Medulla oblongata (tissue), 1 donor: ENCODE results near the gene FOXK2.

ENCODE experiments used
- DNase-seq: peaks from one replicate; pipeline ENCODE4 v3.0.0-alpha.2; 2015; ENCODE audit errors: extremely low spot score

Gene FOXK2

DNA sequence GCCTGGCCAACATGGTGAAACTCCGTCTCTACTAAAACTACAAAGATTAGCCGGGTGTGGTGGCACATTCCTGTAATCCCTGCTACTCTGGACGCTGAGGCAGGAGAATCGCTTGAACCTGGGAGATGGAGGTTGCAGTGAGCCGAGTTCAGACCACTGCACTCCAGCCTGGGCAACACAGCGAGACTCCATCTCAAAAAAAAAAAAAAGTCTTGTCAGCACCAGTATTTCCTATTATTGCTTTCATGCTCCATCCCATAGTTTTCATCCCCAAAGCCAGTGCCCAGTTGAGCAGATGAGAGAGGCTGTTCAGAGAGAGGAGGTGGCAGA is 70.3 kb downstream of the FOXK2 start:
- no peak for DNase-seq

DNA sequence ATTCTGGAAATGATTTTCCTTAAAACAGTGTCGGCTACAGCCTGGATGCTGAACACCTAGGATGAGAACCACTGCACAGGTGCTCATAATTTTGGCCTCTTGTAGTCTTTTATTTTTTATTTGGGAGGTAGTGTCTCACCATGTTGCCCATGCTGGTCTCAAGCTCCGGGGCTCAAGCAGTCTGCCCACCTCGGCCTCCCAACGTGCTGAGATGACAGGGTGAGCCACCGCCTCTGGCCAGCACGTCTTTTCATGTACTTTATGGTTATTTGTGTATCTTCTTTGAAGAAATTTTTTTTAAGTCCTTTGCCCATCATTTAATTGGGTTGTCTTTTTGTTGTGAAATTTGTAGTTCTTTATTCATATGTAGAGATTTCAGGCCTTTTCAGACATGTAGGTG is 70.7 kb downstream of the FOXK2 start:
- no peak for DNase-seq

DNA sequence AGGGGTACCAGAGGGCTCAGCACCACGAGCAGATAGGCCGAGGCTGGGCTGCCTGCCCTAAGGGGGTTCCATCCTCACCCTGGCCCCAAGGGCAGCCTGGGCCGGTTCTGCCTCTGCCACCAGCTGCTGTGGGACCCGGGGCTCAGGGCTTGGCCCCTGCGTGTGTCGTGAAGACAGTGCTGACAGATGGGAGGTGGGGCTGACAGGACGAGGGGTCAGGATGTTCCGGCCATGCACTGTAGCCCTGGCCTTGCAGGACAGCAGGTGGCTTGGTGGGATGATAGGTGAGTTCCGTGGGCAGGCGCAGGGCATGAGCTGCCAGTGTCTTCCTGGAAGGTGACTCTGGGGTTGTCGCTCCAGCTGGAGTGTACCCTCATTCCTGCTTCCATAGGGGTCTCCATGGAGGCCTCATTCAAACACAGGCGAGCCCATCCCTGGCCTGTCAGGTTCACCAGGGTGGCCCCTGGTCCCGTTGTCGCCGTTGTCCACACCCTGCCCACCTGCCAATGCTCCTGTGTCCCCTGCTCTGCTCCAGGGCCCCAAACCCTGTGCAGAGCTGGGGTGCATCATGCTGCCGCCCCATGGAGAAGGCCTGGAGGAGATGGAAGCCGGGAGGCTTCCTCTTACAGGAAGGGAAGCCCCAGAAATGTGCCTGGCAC is 71.5 kb downstream of the FOXK2 start:
- no peak for DNase-seq

DNA sequence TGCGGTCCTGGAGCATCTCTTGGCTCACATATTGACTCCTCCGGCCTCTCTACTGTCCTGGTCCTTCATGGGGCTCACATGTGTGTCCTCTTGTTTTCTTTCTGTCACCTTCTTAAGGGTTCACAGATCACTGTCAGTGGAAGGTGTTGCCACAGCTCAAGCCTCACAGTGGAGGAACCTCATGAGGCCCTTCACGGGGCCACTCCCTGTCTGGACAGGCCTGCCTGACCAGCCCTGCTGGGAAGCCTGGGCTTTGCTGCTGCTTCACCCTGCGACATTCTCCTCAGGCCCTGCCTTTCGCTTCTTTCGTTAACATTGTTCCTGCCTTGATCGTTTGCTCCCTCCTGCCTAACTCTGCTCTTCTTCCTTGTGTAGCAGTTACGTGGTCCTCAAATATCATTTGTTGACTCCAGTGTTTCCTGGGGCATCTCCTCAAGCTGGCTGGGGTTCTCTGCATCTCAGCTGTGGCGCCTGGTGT is 72.8 kb downstream of the FOXK2 start:
- DNase-seq = no peak

DNA sequence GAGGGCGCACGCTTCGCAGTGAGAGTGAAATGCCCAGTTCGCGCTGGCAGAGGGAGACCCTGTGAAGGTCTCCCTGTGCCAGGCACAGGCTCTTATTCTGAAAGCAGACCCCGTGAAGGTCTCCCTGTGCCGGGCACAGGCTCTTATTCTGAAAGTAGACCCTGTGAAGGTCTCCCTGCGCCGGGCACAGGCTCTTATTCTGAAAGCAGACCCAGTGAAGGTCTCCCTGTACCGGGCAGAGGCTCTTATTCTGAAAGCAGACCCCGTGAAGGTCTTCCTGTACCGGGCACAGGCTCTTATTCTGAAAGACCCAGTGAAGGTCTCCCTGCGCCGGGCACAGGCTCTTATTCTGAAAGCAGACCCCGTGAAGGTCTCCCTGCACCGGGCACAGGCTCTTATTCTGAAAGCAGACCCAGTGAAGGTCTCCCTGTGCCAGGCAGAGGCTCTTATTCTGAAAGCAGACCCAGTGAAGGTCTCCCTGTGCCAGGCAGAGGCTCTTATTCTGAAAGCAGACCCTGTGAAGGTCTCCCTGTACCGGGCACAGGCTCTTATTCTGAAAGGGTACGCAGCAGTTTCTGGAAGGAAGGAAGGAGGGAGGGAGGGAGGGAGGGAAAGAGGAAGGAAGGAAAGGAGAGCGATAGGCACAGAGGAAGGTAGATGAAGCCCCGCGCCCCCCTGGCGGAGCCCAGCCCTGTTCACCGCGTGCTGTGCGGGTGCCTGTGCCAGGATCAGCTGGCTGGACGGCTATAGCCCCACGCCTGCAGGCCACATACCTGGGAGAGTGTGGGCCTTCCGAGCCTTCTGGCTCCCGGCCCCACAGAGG is 73.4 kb downstream of the FOXK2 start:
- DNase-seq = peak; percentile 89

DNA sequence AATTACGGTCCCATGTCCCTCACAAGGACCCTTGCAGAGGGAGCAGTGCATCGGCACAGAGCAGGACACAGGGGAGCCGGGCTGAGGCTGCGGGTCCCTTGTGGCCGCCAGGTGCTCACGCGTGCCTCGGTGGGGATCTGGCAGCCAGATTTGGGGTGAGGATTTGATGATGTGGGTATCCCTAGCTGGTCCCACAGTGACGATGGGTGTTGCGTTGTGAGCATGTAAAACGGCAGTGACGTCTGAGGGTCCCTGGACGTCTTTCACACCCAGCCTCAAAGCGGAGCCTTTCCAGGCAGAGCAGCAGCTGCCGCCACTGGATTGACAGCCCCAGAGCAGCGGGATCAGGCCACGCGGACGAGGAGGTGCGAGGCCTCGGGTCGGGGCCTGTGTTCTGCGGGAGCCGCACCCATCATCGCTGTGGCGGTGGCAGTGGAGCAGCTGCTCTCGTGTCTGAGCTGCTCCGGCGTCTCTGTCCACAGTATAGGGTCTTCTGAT is 74.1 kb downstream of the FOXK2 start:
- DNase-seq = no peak

DNA sequence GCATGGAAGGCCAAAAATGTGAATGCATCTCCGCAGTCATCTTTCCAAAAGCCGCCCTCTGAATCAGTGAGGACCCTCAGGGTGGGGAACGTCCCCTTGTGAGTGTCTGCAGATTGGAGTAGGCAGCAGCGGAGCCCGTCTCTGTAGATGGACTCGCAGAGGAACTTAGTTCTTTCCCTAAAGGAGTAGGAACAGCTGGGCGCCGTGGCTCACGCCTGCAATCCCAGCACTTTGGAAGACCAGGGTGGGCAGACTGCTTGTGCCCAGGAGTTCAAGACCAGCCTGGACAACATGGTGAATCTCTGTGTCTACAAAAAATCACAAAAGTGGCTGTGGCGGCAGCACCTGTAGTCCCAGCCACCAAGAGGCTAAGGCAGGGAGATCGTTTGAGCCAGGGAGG is 75.0 kb downstream of the FOXK2 start:
- no peak for DNase-seq

DNA sequence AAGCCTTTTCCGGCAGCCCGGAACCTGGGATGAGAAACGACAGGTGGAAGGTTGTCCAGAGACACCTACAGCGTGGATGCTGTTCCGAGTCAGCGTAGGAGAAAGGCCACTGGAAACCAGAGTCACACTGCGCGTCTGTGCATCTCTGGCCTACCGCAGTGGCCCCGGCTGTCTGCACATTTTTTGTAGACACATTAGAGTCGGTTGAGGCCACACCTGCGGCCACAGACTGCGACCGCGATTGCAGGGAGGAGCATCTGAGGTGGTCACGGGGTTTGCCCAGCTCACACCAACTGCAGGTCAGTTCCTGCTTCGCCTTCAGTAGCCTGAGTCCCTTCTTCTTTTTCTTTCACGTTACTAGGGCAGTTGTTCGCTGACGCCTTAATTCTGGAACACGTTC is 76.4 kb downstream of the FOXK2 start:
- no peak for DNase-seq

DNA sequence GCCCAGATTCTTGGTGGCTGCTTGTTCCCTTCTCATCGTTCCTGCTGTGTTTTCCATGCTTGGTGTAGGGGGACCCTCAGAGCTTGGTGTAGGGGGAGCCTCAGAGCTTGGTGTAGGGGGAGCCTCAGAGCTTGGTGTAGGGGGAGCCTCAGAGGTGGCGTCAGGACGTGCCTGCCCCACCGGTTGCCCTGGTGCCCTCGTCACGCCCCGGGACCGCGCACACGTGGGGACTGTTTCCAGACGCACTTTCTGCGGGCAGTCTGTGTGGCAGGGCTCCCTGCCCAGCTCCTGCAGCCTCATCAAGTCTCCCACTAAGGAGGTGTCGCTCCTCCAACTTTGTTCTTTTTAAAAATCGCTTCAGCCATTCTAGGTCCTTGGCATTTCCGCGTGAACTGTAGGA is 76.8 kb downstream of the FOXK2 start:
- DNase-seq = no peak

DNA sequence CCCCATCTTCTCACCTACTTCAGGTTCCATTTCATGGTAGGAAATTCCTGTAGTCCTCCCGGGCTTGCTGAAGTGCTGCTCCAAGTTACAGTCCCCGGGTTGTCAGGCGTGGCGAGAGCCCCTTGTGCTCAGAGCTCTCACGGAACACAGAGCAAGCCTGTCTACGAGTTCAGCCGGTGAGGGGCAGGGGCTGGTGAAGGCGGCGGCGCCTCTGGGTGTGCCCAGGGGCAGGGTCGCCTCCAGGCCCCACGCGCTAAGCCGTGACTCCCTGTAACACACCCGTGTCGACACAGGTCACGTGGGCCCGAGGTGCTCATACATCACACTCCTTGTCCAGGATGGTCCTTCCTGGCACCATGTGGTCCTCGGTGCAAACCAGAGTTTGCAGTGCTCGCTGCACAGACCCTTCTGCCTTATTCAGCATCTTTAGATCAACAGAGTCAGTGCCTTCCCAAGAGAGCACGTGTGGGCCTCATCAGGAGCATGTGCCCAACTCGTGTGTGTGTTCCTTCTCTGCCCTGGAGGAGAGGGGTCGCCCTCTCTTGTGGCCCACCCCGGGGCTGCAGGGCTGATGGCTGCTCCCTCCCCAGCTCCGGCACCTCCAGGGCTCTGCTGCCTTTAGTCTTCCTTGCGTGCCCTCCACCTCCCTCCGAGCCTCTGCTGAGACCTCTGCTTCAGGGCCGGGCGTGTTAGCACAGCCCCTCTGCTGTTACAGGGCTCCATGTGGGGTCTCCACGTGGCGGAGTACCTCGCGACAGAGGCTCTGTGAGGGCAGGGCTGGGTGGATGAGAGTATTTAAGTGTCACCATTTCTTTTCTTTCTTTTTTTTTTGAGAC is 77.5 kb downstream of the FOXK2 start:
- no peak for DNase-seq

DNA sequence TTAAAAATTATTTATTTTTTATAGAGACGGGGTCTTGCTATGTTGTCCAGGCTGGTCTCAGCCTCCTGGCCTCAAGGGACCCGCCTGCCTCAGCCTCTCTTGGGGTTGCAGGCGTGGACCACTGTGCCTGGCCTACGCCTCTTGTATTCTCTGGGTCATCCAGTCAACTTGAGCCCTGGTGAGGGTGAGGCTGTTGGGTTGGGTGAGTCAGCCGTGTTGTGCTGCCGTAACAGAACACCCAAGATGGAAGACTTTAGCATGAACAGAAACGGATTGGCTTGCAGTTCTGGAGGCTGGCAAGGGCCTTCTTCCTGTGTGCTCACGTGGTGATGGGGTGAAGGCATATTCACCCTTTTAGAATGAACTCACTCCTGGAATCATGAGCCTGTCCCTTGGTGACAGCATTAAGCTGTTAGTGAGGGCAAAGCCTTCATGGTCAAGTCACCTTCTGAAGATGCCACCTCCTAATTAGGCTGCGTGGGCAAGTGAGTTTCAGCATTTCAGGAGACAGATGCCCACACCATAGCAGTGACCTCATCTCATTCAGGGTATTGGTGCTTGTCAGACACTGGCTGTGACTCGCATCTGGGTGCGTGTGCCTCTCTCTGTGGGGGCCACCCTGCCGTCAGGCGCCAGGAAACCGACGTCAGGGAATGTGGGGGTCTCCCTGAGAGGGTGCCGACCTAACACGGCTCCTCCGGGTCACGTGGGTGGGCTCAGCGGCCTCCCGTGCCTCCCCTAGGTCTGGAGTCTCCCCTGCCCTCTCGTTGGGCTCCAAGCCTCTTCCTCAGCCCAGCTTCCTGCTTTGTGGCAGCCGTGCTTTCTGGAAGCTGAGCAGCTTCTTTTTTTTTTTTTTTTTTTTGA is 79.0 kb downstream of the FOXK2 start:
- no peak for DNase-seq

DNA sequence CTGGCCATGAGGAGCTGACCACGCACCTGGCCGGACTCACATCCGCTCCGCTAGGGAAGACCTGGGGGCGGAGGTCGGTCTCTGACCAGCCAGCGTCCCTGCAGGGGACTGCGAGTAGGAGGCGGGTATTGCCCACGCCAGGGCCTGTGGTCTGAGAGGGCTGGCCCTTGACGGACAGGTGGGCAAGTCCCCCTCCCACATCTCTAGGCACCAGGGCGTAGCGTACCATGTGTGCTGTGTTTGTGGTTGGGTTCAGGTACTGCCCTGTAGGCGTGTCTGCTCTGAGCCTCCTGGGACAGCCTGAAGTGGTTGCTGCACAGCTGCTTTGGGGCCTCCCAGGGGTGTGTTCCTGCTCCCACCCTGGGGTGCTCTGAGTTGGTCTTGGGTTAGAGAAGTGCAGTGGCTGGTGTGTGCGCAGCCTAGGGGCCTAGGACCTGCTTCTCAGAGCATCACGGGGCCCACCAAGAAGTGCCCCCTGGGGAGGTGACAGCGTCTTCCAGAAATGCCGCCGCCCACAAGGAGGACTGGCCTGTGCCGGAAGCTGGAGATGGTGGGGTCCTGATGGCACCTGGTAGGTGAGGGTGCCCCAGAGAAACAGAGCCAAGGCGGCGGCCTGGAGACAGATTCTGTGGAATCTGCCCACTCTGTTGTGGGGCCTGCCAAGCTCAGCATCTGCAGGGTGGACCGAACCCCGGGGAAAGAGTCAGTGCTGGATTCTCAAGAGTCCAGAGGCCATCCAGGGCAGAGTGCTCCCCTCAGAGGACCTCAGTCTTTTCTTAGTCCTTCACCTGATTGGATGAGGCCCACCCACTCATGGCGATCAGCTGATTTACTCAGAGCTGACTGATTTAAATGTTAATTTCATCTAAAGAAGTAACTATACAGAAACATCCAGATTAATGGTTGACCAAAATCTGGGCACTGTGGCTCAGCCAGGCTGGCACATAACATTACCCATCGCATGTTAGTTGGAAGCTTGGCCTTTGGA is 80.4 kb downstream of the FOXK2 start:
- no peak for DNase-seq

DNA sequence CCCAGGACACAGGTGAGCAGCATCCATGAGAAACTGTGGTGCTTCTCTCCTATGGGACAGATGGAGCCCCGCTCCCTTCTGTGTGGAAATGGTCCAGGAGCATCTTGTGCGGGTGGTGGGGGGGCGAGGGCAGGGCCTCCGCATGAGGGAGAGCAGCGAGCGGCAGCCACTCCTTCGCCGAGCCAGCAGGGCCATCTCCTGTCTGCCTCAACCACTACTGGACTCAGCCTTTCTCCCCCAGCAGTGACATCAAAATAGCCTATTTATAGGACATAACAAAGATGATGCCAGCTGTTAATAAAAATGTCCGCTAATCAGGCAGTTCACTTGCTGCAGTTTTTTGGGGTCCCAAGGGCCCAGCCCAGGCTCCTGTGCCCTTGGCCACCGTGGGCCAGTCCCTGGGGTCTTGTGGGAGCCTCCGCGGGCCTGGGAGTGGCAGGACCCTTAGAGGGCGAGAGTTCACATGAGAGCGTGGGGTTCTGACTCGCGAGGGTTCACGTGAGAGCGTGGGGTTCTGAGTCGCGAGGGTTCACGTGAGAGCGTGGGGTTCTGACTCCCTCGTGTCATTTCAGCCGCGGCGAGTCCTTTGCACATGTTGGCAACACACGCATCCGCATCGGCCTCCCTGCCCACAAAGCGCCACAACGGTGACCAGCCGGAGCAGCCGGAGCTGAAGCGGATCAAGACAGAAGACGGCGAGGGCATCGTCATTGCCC is 81.4 kb downstream of the FOXK2 start:
- no peak for DNase-seq

DNA sequence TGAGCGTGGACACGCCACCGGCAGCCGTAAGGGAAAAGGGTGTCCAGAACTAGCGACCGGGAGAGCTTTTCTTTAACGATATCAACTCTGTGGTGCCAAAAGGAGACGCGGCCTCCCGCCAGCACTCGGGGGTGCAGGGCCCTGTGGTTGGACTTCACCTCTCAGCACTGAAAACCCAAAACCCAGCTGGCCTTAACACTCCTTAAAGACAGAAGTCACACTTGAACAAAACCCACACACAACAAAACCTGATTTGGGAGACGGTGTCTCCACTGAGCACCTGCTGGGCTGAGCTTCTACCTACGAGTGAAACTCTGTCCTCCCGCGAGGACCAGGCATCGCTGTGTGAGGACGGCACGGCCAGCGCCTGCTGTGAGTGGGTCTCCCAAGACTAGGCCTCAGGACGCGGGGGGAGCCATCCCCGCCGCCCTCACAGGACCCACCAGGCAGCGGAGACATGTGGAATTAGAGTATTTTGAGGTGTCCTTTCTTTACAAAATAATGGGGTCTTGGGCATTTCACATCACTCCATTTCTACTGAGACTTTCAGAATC is 82.0 kb downstream of the FOXK2 start:
- DNase-seq = no peak

DNA sequence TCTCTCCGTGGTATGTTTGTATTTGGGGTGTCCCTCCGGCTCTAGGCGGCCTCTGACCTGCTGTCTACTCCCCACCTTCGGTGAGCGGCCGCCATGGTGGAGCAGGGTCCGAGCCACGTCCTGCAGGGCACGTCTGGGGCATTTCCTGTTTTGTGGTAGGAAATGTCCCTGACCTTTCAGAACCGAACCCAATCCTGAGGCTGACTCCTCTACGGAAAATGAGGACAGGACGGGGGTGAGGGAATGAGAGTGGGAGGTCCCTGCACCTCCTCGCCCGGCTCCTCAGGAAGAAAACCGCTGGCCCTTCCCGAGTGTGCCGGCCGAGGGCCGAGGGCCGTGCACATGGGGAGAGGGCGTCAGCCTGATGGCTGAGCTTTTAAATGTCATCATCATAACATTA is 83.0 kb downstream of the FOXK2 start:
- no peak for DNase-seq

DNA sequence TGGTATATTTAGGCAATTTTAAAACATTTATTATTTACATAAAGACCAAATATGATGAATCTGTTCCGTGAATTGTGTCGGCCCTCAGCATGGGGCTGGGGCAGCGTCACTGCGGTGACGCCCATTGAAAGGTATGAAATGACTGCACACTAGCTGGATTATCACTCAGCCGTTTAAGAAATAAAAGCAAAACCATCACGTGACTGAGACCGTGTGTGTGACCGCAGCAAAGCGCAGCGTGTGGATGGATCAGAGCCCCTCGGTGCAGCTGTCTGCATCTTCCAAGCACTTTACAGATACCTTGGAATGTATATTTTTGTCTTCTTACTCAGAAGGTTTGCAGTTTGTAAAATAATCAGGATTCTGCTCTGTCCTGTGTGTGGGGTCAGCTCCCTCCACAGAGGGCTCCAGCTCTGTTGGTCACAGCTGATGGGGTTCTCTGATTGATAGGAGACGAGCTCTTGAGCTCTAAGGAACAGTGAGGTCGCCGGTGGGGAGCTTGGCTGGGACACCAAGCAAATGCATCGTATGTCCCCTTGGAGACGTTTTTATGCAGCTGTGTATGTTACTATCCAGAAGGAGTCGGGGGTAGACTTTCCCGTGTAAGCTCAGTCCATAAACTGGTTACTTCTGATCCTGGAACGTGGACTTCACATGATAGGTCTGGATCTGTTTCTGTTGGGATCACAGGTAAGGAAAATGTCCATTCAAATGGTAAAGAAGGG is 83.6 kb downstream of the FOXK2 start:
- DNase-seq = no peak

DNA sequence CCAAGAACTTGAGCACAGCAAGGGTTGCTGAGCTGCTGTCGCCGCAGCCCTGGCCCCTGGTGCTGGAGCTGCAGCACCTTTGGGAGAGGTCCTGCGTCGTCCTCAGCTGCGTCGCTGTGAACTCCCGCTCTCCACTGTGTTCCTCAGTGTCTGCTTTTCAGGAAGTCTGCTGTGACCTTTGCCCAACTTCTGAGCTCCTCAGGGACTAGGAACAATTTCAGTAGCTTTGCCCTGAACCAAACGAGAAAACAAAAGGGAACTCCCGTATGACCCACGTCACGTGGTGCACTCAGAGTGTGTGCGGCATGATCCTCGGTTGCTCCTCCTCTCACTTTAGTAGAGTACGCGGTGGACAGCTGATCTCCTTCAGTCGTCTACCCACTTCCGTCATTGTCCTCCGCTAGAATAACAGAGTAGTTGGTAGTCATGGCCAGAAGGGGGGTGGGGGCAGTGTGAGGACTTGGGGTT is 84.5 kb downstream of the FOXK2 start:
- DNase-seq = peak; percentile 87

DNA sequence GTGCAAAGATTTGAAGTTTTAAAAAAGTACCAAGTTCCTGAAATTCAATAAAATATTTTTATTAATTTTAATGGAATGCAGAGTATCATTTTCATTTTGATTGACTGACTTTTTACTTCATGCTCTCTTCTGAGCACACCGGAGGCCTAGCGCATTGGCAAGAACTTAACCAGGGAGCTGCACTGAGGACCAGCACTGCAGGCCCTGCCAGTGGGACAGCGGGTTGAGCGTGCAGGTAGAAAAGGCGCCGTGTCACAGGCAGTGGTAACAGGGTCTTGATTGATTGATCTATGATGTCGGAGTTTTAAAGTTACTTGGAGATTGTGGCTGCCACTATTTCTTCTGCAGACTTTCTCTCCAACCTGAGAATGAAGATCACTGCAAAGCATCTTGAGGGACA is 85.0 kb downstream of the FOXK2 start:
- DNase-seq = no peak
